Raji (cell line): ENCODE measurements around the gene TMEM52.

Experiments used
- POLR2A ChIP-seq: IDR thresholded peaks from 2 replicates; pipeline ENCODE4 v1.6.1; 2011; ENCODE audit warnings: low read depth, low read length, control low read depth; ENCODE audit not compliant: insufficient read depth

The TMEM52 gene

DNA sequence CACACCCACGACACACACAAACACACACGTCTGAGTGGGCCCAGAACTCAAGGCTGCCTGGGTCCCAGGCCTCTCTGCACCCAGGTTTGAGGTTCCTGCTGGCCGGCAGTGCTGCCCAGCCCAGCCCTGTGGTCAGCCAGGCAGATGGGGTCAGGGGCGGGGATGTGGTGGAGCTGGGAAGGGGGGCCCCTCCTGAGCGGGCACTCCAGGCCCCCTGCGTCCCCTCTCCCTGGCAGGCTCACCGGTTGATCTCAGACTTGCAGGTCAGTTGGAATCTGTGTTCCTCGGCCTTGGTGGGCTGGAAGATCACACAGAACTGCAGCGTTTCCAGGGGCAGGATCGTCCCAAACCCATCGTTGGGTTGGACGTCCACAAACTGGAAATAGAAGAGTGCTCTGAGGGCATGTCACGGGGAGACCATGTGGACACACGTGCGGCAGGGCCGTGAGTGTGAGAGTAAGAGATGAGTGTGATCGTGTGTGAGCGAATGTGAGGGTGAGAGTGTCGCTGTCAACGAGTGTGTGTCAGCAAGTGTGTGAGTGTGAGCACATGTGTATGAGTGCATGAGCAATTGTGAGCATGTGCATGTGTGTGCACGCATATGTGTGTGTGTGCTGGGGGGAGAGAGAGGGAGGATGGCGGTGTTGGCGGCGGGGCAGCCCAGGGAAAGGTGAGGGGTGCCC is 19.7 kb upstream of the TMEM52 start:
- no peak for TF ChIP-seq POLR2A

GRCh38 chr1:1938276-1938573 is 19.1 kb upstream of the TMEM52 start:
- no peak for TF ChIP-seq POLR2A

GRCh38 chr1:1937549-1938275 is 18.6 kb upstream of the TMEM52 start:
- no peak for TF ChIP-seq POLR2A

DNA sequence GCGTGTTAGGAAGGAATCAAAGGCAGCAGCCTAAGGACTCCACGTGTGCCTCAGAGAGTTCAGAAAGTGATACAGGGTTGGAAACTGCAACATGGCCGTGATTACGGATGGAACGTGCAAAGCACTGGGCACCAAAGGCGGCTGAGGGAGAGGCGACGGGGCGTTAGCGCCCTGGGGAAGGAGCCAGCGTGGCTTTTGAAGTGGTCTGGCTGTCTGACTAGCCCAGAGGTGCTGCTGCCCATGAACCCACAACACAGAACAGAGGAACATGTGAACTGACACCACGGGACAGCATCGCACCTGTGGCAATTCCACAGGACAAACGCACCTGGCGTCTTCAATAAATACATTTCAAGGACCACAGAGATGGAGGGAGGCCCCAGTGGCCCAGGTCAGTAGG is 18.0 kb upstream of the TMEM52 start:
- TF ChIP-seq POLR2A: no peak

DNA sequence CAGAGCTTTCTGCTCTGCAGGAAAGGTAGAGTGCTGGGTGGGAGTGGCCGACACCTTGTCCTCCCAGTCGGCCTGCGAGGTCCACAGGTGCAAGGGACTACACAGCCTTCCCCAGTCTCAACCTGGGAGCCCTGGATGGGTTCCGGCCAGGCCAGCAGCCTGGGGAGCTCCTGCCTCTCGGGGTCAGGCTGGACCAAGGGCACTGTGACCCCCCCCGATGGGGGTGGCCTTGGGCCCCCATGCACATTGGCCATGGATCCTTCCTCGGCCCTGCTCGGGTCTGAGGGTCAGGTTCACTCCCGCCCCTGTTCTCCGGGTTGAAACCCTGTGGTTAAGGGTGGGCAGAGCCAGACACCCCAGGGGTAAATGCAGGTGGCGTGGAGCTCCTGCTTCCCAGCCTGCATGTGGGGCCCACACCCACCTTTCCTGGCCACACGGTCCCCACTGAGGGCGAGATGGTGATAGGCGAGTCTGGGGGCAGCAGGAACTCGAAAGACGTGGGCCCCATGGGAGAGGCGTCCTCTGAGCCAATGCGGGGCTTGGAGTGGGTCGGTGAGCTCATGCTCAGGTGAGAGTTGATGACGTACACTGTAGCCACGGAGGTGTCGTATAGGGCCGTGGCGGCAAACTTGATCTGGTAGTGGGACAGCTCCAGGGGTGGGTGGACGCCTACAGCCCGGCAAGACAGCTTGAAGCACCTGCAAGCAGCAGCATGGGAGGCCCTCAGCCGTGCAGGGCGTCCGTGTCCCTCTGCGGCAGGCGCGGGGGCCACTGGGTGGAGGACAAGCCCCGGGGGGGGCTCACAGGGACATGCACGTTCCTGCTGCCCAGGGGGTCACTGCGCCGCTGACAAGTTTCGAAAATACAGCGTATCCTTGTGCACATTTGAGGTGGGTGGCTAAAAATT is 10.8 kb upstream of the TMEM52 start:
- no peak for TF ChIP-seq POLR2A

GRCh38 chr1:1929102-1929638 is 10.1 kb upstream of the TMEM52 start:
- no peak for TF ChIP-seq POLR2A

DNA sequence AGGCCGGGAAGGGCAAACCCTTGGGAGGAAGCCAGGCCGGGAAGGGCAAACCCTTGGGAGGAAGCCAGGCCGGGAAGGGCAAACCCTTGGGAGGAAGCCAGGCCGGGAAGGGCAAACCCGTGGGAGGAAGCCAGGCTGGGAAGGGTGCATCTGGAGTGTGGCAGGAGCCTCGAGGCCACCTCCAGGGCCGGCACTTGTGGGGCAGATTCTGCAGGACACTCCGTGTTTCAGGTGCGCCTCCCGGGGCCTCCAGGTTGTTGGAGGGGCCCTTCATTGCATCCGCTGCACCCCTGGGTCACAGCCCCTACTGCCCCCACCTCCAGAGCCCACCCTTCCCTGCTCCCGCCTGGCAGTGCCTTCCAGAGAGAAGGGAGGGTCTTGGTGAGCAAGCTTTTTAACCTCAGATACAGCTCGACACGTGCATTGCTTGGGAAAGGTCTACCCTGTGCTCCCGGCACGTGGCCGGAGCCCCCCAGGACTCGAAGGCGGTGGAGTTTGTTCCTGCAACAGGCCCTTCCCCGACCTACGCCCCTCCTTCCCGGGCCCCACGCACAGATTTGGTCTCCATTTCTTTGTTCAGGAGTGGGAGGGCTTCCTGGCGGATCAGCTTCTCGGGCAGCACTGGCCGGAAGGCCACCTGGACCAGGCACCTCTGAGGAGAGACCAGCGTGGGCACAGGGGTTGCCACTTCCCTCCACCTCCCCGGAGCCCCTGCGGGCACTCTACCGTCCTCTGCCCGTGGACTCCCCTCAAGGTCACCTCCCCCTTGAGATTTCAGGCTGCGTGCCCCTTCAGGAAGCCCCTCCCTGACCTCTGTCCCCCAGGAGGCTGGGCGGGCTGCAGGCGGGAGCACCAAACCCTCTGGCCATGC is 9.4 kb upstream of the TMEM52 start:
- no peak for TF ChIP-seq POLR2A

DNA sequence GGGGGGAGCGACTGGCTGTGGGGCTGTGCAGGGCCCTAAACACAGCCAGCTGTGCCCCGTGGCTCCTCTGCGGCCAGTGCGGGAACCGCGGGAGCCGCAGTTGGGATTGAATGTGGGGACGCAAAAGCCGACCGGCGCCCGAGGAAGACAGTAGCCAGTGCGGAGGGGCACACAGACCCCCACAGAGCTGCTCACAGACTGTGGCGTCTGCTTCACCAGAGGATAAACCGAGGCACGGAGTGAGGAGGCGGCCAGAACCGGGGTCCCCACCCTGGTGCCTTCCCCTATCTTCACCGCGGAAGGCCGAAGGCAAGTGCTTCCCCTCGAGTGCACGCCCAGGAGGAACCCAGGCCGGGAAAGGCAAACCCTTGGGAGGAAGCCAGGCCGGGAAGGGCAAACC is 8.7 kb upstream of the TMEM52 start:
- no peak for TF ChIP-seq POLR2A

DNA sequence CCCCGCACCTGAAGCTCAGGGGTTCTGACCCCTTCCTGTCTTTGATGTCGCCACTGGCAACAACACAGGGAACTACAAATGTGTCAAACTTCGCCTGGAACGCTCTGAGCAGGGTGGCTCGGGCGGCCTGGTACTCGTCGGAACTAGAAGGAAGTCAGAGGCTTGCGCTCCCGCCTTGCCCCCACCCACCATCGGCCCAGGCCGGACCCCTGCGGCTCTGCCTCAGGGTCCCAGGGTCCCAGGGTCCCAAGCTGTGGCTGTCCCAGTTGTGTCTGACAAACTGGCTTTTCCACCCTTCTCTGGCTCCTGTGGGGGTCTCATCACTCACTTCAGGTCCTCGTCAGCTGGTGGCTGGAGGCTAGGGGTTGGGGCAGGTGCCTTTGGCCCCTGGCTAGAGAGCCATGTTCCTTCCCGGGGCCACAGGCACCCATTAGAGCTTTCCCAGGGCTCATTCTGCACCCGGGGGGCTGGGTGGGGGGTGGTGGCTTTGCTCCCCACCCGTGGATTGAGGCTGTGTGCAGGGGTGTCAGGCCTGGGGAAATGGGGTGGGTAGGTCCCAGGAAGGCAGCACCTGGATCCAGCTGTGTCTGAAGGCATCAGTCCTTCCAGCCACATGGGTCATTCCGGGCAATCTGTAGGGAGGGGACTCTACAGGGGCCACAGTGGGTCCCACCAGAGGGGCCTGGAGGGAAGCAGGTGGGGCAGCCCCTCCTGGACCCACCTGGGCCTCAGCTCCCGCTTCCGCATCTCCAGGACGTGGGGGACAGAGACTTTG is 8.0 kb upstream of the TMEM52 start:
- TF ChIP-seq POLR2A: no peak

GRCh38 chr1:1926346-1926811 is 7.3 kb upstream of the TMEM52 start:
- TF ChIP-seq POLR2A: no peak

- no peak for TF ChIP-seq POLR2A
These were observed 6.6 kb upstream of the TMEM52 start for GRCh38 chr1:1925437-1926345.

DNA sequence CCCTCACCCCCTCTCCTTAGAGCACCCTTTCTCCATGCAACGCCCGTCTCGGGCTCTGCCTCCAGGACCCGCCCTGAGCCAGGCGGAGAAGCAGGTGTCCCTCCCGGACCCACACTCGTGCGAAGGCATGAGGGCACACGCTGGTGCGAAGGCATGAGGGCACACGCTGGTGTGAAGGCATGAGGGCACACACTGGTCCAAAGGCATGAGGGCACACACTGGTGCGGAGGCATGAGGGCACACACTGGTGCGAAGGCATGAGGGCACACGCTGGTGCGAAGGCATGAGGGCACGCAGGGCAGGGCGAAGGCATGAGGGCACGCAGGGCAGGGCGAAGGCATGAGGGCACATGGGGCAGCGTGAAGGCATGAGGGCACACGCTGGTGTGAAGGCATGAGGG is 5.8 kb upstream of the TMEM52 start:
- TF ChIP-seq POLR2A: no peak

GRCh38 chr1:1924386-1924785 is 5.3 kb upstream of the TMEM52 start:
- no peak for TF ChIP-seq POLR2A
